Nephron (organoid): ENCODE results near the gene RFX5.

Source experiments
- H3K27ac Mint-ChIP-seq, 3 experiments: 2 replicates each; pipeline ENCODE4 v1.8.0; 2020; ENCODE audit warnings: mixed read lengths in 3 of 3, mild to moderate bottlenecking in 2 of 3, moderate library complexity in 1 of 3
- H3K27me3 Mint-ChIP-seq: 2 replicates; pipeline ENCODE4 v1.8.0; 2021; ENCODE audit warnings: low read depth, mild to moderate bottlenecking, moderate library complexity, mixed read lengths
- H3K36me3 Mint-ChIP-seq: 2 replicates; pipeline ENCODE4 v1.8.0; 2020; ENCODE audit warnings: low read depth, mixed read lengths
- H3K4me1 Mint-ChIP-seq: 2 replicates; pipeline ENCODE4 v1.8.0; 2020; ENCODE audit warnings: mixed read lengths
- H3K4me3 Mint-ChIP-seq, 3 experiments: 2 replicates each; pipeline ENCODE4 v1.8.0; 2020; ENCODE audit warnings: mild to moderate bottlenecking in 3 of 3, mixed read lengths in 3 of 3, moderate library complexity in 2 of 3
- H3K9me3 Mint-ChIP-seq: 2 replicates; pipeline ENCODE4 v1.8.0; 2020; ENCODE audit warnings: mixed read lengths
- CTCF ChIP-seq, 3 experiments: fragments of 200-600 bp; sonication (generic); IDR thresholded peaks; one replicate each; pipeline ENCODE4 v1.5.0; 2021; ENCODE audit warnings: antibody characterized with exemption in 3 of 3; ENCODE audit not compliant: unreplicated experiment in 3 of 3

Gene RFX5

GRCh38 chr1:151312411-151312810, 34.6 kb downstream of the RFX5 start:
- TF ChIP-seq CTCF (IDR thresholded peaks at IDR 0.05; ENCODE audit: unreplicated experiment in 3 of 3), result no peak
- H3K4me1 Mint-ChIP-seq, result peaks cover 72% of the 10 kb centered on the region
- H3K4me3 Mint-ChIP-seq, result no peak overlapping the region
- no peaks in the 10 kb centered on the region for H3K27me3 Mint-ChIP-seq
- H3K9me3 Mint-ChIP-seq, result no peaks in the 10 kb centered on the region
- H3K27ac Mint-ChIP-seq, result peak overlapping the region in 2 of 3 experiments; percentile 90 to 92
- H3K36me3 Mint-ChIP-seq, result peaks cover 69% of the 10 kb centered on the region

- Mint-ChIP-seq H3K4me3 (peak overlapping the region in 1 of 3 experiments; percentile 18), H3K9me3 (no peaks in the 10 kb centered on the region), H3K4me1 (peaks cover 72% of the 10 kb centered on the region), H3K27me3 (no peaks in the 10 kb centered on the region), H3K27ac (peak overlapping the region; percentile 33 to 92 (median 90)), H3K36me3 (peaks cover 74% of the 10 kb centered on the region)
- no peak for TF ChIP-seq CTCF (IDR thresholded peaks at IDR 0.05; ENCODE audit: unreplicated experiment in 3 of 3)
Measured at GRCh38 chr1:151311589-151312331, 35.3 kb downstream of the RFX5 start.

- no peaks in the 10 kb centered on the region for H3K9me3 Mint-ChIP-seq
- TF ChIP-seq CTCF (IDR thresholded peaks at IDR 0.05; ENCODE audit: unreplicated experiment in 3 of 3), result no peak
- no peaks in the 10 kb centered on the region for H3K27me3 Mint-ChIP-seq
- peaks cover 74% of the 10 kb centered on the region for H3K36me3 Mint-ChIP-seq
- H3K4me3 Mint-ChIP-seq, result no peak overlapping the region
- peak overlapping the region; percentile 33 to 92 (median 90) for H3K27ac Mint-ChIP-seq
- peaks cover 72% of the 10 kb centered on the region for H3K4me1 Mint-ChIP-seq
Measured at GRCh38 chr1:151311011-151311410, 36.0 kb downstream of the RFX5 start.

- Mint-ChIP-seq H3K27ac (peak overlapping the region; percentile 90 to 94 (median 92)), H3K4me3 (peak overlapping the region; percentile 43 to 50 (median 46)), H3K36me3 (peaks cover 76% of the 10 kb centered on the region), H3K4me1 (peaks cover 67% of the 10 kb centered on the region), H3K9me3 (no peaks in the 10 kb centered on the region), H3K27me3 (no peaks in the 10 kb centered on the region)
- no peak for TF ChIP-seq CTCF (IDR thresholded peaks at IDR 0.05; ENCODE audit: unreplicated experiment in 3 of 3)
Measured at GRCh38 chr1:151309811-151310323, 37.2 kb downstream of the RFX5 start.

- H3K27me3 Mint-ChIP-seq, result no peaks in the 10 kb centered on the region
- no peak for TF ChIP-seq CTCF (IDR thresholded peaks at IDR 0.05; ENCODE audit: unreplicated experiment in 3 of 3)
- no peaks in the 10 kb centered on the region for H3K9me3 Mint-ChIP-seq
- no peak overlapping the region for H3K4me3 Mint-ChIP-seq
- H3K36me3 Mint-ChIP-seq, result peaks cover 60% of the 10 kb centered on the region
- no peak overlapping the region for H3K27ac Mint-ChIP-seq
- peaks cover 6% of the 10 kb centered on the region for H3K4me1 Mint-ChIP-seq
Measured at GRCh38 chr1:151294742-151295462, 52.1 kb downstream of the RFX5 start.
